ENCODE data around the gene KANSL3. TPM values are rescaled to one million over a fixed set of nuclear protein-coding genes. Genes with fewer than 3 reads are reported as not detected.

Gene KANSL3
- total RNA-seq: 10 to 100 TPM; 32.0 to 34.1 TPM

GRCh38 chr2:96638144-96639121, at the start of gene KANSL3:
Gene KANSL3, minus strand, starts transcription at chr2:96638312. Its CDS starts 1,177 bp downstream, at chr2:96637135.

GRCh38 chr2:96642564-96643360, 4.7 kb upstream of the KANSL3 start, which contains the start of gene FER1L5:
Gene FER1L5, plus strand, starts transcription at chr2:96642764. Its CDS starts 73 bp downstream, at chr2:96642837.

Other genes with a start within 250 kb of the KANSL3 start
- under 1 TPM; under 0.01 to 0.34 TPM for gene NEURL3, start 133.0 kb downstream of the KANSL3 start, total RNA-seq
- 10 to 100 TPM; 11.0 to 13.1 TPM for gene ARID5A, start 101.6 kb downstream of the KANSL3 start, total RNA-seq
- under 1 TPM in 1 of 2 donors, not detected in 1; under 0.01 TPM for gene FER1L5, start 4.5 kb upstream of the KANSL3 start, total RNA-seq
- 10 to 100 TPM; 12.7 to 15.0 TPM for gene LMAN2L, start 101.8 kb upstream of the KANSL3 start, total RNA-seq
- gene CNNM4, start 122.6 kb upstream of the KANSL3 start, total RNA-seq: 10 to 100 TPM in 1 of 2 donors, 1 to 10 TPM in 1; 7.2 to 11.0 TPM
- 1 to 10 TPM; 4.8 to 9.3 TPM for gene CNNM3, start 178.0 kb upstream of the KANSL3 start, total RNA-seq
- gene ANKRD23, start 205.7 kb upstream of the KANSL3 start, total RNA-seq: 1 to 10 TPM; 5.9 to 8.3 TPM
- 10 to 100 TPM; 11.7 to 31.0 TPM for gene ANKRD39, start 219.7 kb upstream of the KANSL3 start, total RNA-seq
- gene SEMA4C, start 231.8 kb upstream of the KANSL3 start, total RNA-seq: 100 to 1,000 TPM in 1 of 2 donors, 10 to 100 TPM in 1; 63.3 to 157 TPM

Data from melanocyte of skin (primary cell).